ENCODE measurements around the gene HK3. TPM values are rescaled to one million over a fixed set of nuclear protein-coding genes. Genes with fewer than 3 reads are reported as not detected.

HK3 gene
- polyA plus RNA-seq, 2 of the 4 experiments (the other 2 are of a cell fraction): 0.04 to 0.12 TPM

- no peak for ATAC-seq
- Histone ChIP-seq H3K9me3 (no peaks in the 10 kb centered on the region), H3K4me2 (no peak overlapping the region), H3K27ac (no peak overlapping the region), H3K4me3 (no peak overlapping the region), H3K4me1 (no peaks in the 10 kb centered on the region)
- no peak for FAIRE-seq
- TF ChIP-seq REST (IDR thresholded peaks at IDR 0.05) (no peak), EHF (CRISPR knock-in tag; IDR thresholded peaks at IDR 0.05) (no peak), POLR2AphosphoS2 (conservative IDR thresholded peaks at IDR 0.05; ENCODE audit: low read length) (no peak), E2F6 (IDR thresholded peaks at IDR 0.05; ENCODE audit: borderline replicate concordance, low read depth) (no peak)
- ChIA-PET CTCF (interaction anchor here (1.1 kb wide), 1 partner anchor 22 kb away, joined by 3 read pairs; no protein-coding TSS in a partner anchor), POLR2A (no interaction called here)
- no peak for DNase-seq (ENCODE audit: low read depth in 1 of 2, low spot score in 1 of 2)
- WGBS (ENCODE audit: missing lambda C conversion rate): 66% methylated on average over 9 of the region's 13 CpGs
Measured at GRCh38 chr5:176848651-176849050, 50.5 kb downstream of the HK3 start.

GRCh38 chr5:176847726-176848290 is 51.3 kb downstream of the HK3 start:
- H3K4me3 ChIP-seq: no peak overlapping the region
- TF ChIP-seq EHF (CRISPR knock-in tag; IDR thresholded peaks at IDR 0.05) (no peak), PBX3 (IDR thresholded peaks at IDR 0.05) (no peak), NPAS2 (CRISPR knock-in tag; IDR thresholded peaks at IDR 0.05; ENCODE audit: borderline replicate concordance) (no peak), ZSCAN20 (CRISPR knock-in tag; IDR thresholded peaks at IDR 0.05) (no peak), RAD21 (conservative IDR thresholded peaks at IDR 0.05 in 1 of 2, IDR thresholded peaks at IDR 0.05 in 1 of 2) (no peak)
- DNase-seq (ENCODE audit: low read depth in 1 of 2, low spot score in 1 of 2): no peak
- FAIRE-seq: no peak
- H3K4me1 ChIP-seq: no peaks in the 10 kb centered on the region
- no peak for ATAC-seq
- H3K27ac ChIP-seq: no peak overlapping the region
- CTCF ChIA-PET: no interaction called here
- H3K4me2 ChIP-seq: no peak overlapping the region
- 77% methylated on average over 8 of the region's 13 CpGs for WGBS (ENCODE audit: missing lambda C conversion rate)
- POLR2A ChIA-PET: no interaction called here
- no peaks in the 10 kb centered on the region for H3K9me3 ChIP-seq

GRCh38 chr5:176847148-176847547 is 52.0 kb downstream of the HK3 start:
- POLR2A ChIA-PET: no interaction called here
- TF ChIP-seq HES2 (IDR thresholded peaks at IDR 0.05): no peak
- no peak for TF ChIP-seq ZC3H11A (IDR thresholded peaks at IDR 0.05)
- no peak for TF ChIP-seq BCL3 (IDR thresholded peaks at IDR 0.05)
- TF ChIP-seq CHD4 (IDR thresholded peaks at IDR 0.05; ENCODE audit: borderline replicate concordance): no peak
- TF ChIP-seq RARB (CRISPR knock-in tag; IDR thresholded peaks at IDR 0.05): no peak
- no peak for TF ChIP-seq ZSCAN20 (CRISPR knock-in tag; IDR thresholded peaks at IDR 0.05)
- TF ChIP-seq GATA3 (IDR thresholded peaks at IDR 0.05; ENCODE audit: borderline replicate concordance): no peak
- TF ChIP-seq FOSL2 (IDR thresholded peaks at IDR 0.05): no peak
- no peak for TF ChIP-seq FOSL2 (CRISPR knock-in tag; IDR thresholded peaks at IDR 0.05)
- no peak for TF ChIP-seq CTCF (IDR thresholded peaks at IDR 0.05)

More at GRCh38 chr5:176847148-176847547, 52.0 kb downstream of the HK3 start:
- no peak overlapping the region for H3K4me2 ChIP-seq
- DNase-seq (ENCODE audit: low read depth in 1 of 2, low spot score in 1 of 2) (no peak), ATAC-seq (no peak), FAIRE-seq (no peak)
- H3K4me3 ChIP-seq: no peak overlapping the region
- H3K27ac ChIP-seq: no peak overlapping the region
- CTCF ChIA-PET: interaction anchor here (1.1 kb wide), 1 partner anchor 439 kb away, joined by 4 read pairs; no protein-coding TSS in a partner anchor
- no peaks in the 10 kb centered on the region for H3K4me1 ChIP-seq
- 69% methylated on average over 18 of the region's 18 CpGs for WGBS (ENCODE audit: missing lambda C conversion rate)
- H3K9me3 ChIP-seq: no peaks in the 10 kb centered on the region
